ENCODE results near the gene MLN. TPM values are rescaled to one million over a fixed set of nuclear protein-coding genes. Genes with fewer than 3 reads are reported as not detected.

Gene MLN
- total and polyA plus RNA-seq, 2 experiments from 2014 or later, result not detected

DNA sequence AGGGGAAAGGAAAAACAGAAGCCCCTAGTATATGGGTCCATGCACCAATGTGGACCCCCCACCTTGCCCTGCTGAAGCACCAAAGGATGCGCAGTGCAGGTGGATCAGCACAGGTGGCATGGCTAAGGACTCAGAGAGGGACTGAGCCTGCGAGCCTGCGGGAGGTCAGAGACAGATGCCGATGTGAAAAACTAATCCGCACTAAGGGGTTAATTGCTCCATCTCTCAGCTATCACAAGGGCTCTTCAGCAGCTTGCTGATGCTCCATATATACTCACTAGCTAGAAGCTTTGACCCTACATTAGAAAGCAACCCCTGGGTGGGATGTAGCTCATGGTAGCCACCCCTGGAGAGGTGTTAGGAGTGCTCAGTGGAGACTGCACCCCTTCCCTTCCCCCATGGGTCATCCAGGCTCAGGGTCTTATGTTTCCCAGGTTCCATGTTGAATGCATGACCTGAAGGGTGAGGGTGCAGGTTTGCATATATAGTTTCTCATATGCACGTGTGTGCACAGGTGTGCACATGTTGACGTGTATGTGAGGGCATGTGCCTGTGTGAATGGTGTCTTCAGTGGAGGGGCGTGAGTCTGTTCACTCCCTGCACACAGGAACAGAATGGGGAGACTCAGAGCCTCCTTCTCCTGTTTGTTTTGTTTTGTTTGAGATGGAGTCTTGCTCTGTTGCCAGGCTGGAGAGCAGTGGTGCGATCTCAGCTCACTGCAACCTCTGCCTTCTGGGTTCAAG lies 43.7 kb downstream of the MLN start:
- no peaks in the 10 kb centered on the region for H3K79me2 ChIP-seq (replicated peaks; ENCODE audit: insufficient read depth)
- H3K27me3 Mint-ChIP-seq (ENCODE audit: insufficient read depth, low read depth, poor library complexity), result peaks cover 5% of the 10 kb centered on the region
- 0 out of 2 replicates have a peak, but pooled peaks cover 3% of the 10 kb centered on the region for H3F3A ChIP-seq (replicated peaks; ENCODE audit: low read depth)
- no peak for ATAC-seq
- H3K27ac ChIP-seq (ENCODE audit: low read depth), result no peak overlapping the region
- H3K4me3 Mint-ChIP-seq, result no peak overlapping the region
- no peaks in the 10 kb centered on the region for H3K4me1 ChIP-seq (ENCODE audit: insufficient read depth)
- no peak overlapping the region for H3K4me2 ChIP-seq
- no peak overlapping the region for H3K4me3 ChIP-seq
- H3K36me3 Mint-ChIP-seq (ENCODE audit: low read depth), result no peaks in the 10 kb centered on the region; the same call in 2 of the 3 replicates
- TF ChIP-seq ZNF114 (CRISPR knock-in tag; IDR thresholded peaks at IDR 0.05) (no peak), JUNB (IDR thresholded peaks at IDR 0.05; ENCODE audit: unreplicated experiment) (no peak), STAT1 (IDR thresholded peaks at IDR 0.05; ENCODE audit: unreplicated experiment) (no peak), REST (IDR thresholded peaks at IDR 0.05; ENCODE audit: unreplicated experiment) (no peak), ETS1 (IDR thresholded peaks at IDR 0.05) (no peak), CREB1 (CRISPR knock-in tag; IDR thresholded peaks at IDR 0.05; ENCODE audit: low read depth) (no peak), ZNF462 (CRISPR knock-in tag; IDR thresholded peaks at IDR 0.05) (no peak), NANOG (IDR thresholded peaks at IDR 0.05; ENCODE audit: borderline replicate concordance) (no peak), EZH2phosphoT487 (IDR thresholded peaks at IDR 0.05; ENCODE audit: unreplicated experiment) (no peak), EZH2 (IDR thresholded peaks at IDR 0.05; ENCODE audit: low read depth, unreplicated experiment) (no peak), ZNF331 (CRISPR knock-in tag; IDR thresholded peaks at IDR 0.05; ENCODE audit: low read depth) (no peak)
- TF ChIP-seq, protein P1, sequence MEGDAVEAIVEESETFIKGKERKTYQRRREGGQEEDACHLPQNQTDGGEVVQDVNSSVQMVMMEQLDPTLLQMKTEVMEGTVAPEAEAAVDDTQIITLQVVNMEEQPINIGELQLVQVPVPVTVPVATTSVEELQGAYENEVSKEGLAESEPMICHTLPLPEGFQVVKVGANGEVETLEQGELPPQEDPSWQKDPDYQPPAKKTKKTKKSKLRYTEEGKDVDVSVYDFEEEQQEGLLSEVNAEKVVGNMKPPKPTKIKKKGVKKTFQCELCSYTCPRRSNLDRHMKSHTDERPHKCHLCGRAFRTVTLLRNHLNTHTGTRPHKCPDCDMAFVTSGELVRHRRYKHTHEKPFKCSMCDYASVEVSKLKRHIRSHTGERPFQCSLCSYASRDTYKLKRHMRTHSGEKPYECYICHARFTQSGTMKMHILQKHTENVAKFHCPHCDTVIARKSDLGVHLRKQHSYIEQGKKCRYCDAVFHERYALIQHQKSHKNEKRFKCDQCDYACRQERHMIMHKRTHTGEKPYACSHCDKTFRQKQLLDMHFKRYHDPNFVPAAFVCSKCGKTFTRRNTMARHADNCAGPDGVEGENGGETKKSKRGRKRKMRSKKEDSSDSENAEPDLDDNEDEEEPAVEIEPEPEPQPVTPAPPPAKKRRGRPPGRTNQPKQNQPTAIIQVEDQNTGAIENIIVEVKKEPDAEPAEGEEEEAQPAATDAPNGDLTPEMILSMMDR (conservative IDR thresholded peaks at IDR 0.05; ENCODE audit: low read depth in 2 of 2), result no peak
- no peak overlapping the region for H2AFZ ChIP-seq
- no peaks in the 10 kb centered on the region for H3K27me3 ChIP-seq (ENCODE audit: insufficient read depth)
- H3K4me1 Mint-ChIP-seq, result peaks cover 9% of the 10 kb centered on the region; the same call in 2 of the 3 replicates
- H3K36me3 ChIP-seq (ENCODE audit: insufficient read depth), result no peaks in the 10 kb centered on the region
- H3K27ac Mint-ChIP-seq, result no peak overlapping the region
- DNase-seq (ENCODE audit: low spot score), result no peak
- no peaks in the 10 kb centered on the region; the same call in 2 of the 3 replicates for H3K9me3 Mint-ChIP-seq
- H4K20me1 ChIP-seq (replicated peaks; ENCODE audit: insufficient read depth), result no peaks in the 10 kb centered on the region
- H3K9me2 ChIP-seq (ENCODE audit: insufficient read depth), result no peaks in the 10 kb centered on the region
